ENCODE data around the gene BAZ2B.

- TF ChIP-seq CTCF (IDR thresholded peaks at IDR 0.05) (no peak), POLR2A (IDR thresholded peaks at IDR 0.05) (no peak)
These were observed 4.0 kb downstream of the BAZ2B start for GRCh38 chr2:159612255-159612901.

Data from testis (tissue), 2 donors.